Mesodermal cell (in vitro differentiated cells): ENCODE results near the gene YY1.
"Not testable (repeated sequence)": the region's sequence is repeated elsewhere in the genome, so short reads cannot be mapped to it uniquely, and the experiment has no call there.

Source experiments
- H3K27ac ChIP-seq: 2 replicates; pipeline ENCODE4 v1.7.0; 2013; ENCODE audit warnings: mild to moderate bottlenecking, low read depth, low read length, moderate library complexity; ENCODE audit not compliant: severe bottlenecking
- H3K36me3 ChIP-seq: 2 replicates; pipeline ENCODE4 v1.7.1; 2013; ENCODE audit warnings: mild to moderate bottlenecking, low read length, moderate library complexity; ENCODE audit not compliant: control insufficient read depth, insufficient read depth
- H3K4me1 ChIP-seq: one replicate; pipeline ENCODE4 v1.7.1; 2013; ENCODE audit warnings: mild to moderate bottlenecking, low read length; ENCODE audit not compliant: insufficient read depth, control insufficient read depth, poor library complexity, severe bottlenecking
- H3K4me3 ChIP-seq: 2 replicates; pipeline ENCODE4 v1.7.0; 2013; ENCODE audit warnings: low read length, control low read depth, mild to moderate bottlenecking; ENCODE audit not compliant: insufficient read depth, poor library complexity, severe bottlenecking; ENCODE audit errors: extremely low read depth
- H3K9me3 ChIP-seq: 2 replicates; pipeline ENCODE4 v1.7.1; 2013; ENCODE audit warnings: mild to moderate bottlenecking, low read length, moderate library complexity; ENCODE audit not compliant: control insufficient read depth
- WGBS, 2 experiments: methylation state at CpG; one replicate each; pipeline ENCODE4 v1.1.5; 2013; ENCODE audit warnings: missing lambda C conversion rate in 2 of 2; ENCODE audit not compliant: insufficient coverage in 2 of 2; 5-methylcytosine and 5-hydroxymethylcytosine counted together

Gene YY1

DNA sequence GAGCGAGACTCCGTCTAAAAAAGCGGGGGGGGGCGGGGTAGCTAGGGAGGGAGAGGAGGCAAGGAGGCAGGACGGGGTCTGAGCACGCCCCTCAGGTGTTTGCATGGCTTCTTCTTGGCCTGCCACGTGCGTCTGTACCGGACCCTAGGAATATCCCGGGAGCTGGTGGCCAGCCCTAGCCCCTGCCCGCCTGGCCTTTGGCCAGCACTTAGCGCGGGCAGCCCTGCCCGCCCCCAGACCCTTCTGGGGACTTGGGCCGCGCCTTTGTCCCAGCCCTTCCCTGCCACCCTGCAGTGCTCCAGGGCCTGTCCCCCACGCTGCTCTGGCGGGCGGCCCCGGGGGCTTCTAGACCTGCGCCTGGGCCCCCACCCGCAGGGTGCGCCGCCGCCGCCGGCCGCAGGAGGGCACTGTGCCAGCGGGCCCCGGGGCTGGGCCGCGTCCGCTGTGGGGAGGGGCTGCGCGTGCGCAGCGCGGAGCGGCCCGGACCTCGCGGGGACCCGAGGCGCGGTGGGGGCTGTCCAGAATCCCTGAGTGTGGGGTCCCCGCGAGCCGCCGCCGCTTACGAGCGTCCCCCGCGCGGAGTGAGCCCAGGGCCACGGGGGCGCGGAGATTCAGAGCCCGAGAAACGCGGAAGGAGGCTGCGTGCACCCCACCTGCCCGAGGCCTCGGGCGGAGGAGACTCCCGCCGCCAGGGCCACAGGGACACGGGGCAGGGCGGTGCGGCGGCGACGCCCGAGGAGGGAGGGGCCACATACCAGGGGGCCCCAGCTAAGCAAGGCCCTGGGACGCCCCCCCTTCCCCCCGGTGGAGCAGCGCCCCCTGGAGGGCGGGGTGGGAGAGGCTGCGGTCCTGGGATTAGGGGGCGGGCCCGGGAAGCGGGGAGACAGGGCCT, 46.3 kb downstream of the YY1 start:
- no peaks in the 10 kb centered on the region for H3K9me3 ChIP-seq
- peak overlapping the region; percentile 56 for H3K4me3 ChIP-seq
- WGBS, 2 experiments, result 8 to 9% methylated on average over 51 to 73 of the region's 82 CpGs
- peaks cover 5% of the 10 kb centered on the region for H3K4me1 ChIP-seq
- H3K36me3 ChIP-seq, result peaks cover 8% of the 10 kb centered on the region
- peak overlapping the region; percentile 81 for H3K27ac ChIP-seq

DNA sequence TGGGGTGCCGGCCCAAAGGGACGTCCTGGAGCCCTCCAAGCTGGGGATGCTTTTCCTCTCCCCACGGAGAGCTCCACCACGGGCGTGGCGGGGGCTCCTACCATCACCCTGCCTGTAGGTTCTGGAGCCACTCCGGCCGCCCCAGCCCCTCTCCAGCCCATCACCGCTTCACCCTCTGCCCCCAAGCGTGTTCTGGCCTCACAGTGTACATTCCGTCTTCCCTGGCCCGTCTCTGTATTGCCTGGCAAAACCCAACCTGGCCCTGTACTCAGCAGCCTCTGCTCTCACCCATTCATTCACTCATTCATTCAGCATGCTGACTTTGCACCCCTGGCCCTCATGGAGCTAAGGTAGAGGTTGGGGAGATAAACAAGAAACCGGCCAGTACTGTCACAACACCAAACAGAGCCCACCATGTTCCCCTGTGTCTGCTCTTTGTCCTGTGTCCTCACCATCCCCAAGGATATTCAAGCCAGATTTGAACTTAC, 47.0 kb downstream of the YY1 start:
- peaks cover 10% of the 10 kb centered on the region for H3K4me1 ChIP-seq
- H3K36me3 ChIP-seq, result peaks cover 12% of the 10 kb centered on the region
- H3K9me3 ChIP-seq, result no peaks in the 10 kb centered on the region
- H3K27ac ChIP-seq, result peak overlapping the region; percentile 81
- H3K4me3 ChIP-seq, result peak overlapping the region; percentile 56
- 65 to 70% methylated on average over 8 to 13 of the region's 13 CpGs for WGBS, 2 experiments

DNA sequence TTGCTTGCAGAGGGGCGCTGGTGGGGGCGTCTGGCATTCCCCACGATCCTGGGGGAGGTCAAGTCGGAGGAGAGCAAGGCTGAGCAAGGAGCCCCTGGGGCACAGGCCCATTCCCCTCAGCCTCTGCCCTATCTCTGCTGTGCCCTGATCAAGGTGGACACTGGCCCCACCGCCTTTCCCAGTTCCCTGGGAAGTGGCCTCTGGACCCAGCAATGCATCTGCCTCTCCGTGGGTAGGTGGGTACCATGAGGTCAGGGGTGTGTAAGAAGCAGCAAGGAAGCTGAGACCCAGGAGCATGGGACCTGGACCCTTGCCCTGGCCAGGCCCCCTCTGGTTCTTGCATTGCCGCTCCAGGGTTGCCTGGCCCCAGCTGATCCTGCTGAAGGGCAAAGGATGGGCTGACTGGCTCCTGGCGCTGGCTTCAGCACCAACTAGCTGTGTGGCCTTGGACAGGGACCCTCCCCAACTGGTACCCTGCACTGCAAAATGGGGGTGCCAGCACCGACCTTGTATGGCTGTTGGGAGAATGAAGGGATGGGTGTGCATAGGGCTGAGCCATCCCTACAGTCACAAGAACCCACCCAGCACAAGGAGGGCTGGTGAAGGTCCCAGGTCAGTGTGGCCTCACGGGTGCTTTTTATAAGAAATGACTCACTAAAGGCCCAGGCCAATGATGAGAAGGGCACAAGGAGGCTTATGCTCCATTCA, 47.7 kb downstream of the YY1 start:
- Histone ChIP-seq H3K4me3 (no peak overlapping the region), H3K36me3 (peaks cover 12% of the 10 kb centered on the region), H3K27ac (no peak overlapping the region), H3K4me1 (peaks cover 10% of the 10 kb centered on the region), H3K9me3 (no peaks in the 10 kb centered on the region)
- WGBS, 2 experiments, result 90 to 100% methylated on average over 2 to 6 of the region's 10 CpGs

DNA sequence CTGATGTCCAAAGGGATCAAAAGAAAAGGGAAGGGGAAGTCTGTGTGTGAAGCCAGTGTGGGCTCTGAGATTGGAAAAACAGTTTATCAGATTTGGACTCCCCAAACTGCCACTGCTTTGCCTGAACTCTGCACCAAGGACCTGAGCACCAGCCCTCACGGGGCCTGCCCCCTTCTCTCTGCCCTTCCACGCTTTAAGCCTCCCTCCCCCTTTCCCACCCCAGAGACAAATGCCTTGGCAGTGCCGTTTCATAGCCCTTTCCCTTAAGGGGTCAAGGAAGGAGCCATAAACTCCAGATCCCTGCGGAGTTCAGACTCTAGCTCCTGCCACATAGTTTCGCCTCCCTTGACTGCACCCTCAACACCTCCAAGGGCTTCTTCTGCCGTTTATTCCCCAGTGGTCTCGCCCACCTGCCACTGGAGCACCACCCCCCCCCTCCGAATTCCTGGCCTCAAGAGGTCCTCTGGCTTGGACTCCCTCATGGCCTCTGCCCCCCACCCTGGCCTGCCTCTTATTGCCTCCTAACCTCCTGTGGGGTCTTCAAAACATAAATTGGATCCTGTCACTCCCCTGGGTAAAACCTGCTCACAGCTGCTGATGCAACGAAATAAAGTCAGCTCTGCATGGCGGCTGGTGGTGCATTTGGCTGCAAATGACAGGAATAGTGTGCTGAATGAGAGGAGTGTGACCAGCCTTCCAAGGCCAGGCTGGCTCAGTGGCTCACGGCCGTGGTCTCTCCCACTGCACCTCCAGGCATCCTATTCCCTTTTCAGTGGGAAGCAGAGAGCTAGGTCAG, 48.5 kb downstream of the YY1 start:
- Histone ChIP-seq H3K9me3 (no peaks in the 10 kb centered on the region), H3K36me3 (peaks cover 14% of the 10 kb centered on the region), H3K4me1 (peaks cover 10% of the 10 kb centered on the region), H3K4me3 (no peak overlapping the region), H3K27ac (no peak overlapping the region)
- 83 to 85% methylated on average over 8 to 10 of the region's 12 CpGs for WGBS, 2 experiments

DNA sequence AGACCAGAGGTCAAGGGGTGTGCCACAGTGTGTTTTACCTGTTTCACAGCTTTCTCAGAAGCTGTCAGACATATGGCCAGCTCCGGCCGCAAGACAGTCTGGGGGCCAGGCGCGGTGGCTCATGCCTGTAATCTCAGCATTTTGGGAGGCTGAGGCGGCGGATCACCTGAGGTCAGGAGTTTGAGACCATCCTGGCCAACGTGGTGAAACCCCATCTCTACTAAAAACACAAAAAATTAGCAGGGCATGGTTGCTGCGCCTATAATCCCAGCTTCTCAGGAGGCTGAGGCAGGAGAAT, 49.0 kb downstream of the YY1 start:
- H3K9me3 ChIP-seq, H3K27ac ChIP-seq, H3K4me1 ChIP-seq, H3K4me3 ChIP-seq: not testable (repeated sequence)
- peaks cover 17% of the 10 kb centered on the region for H3K36me3 ChIP-seq
- WGBS, 2 experiments, result 94 to 98% methylated on average over 6 to 8 of the region's 8 CpGs

DNA sequence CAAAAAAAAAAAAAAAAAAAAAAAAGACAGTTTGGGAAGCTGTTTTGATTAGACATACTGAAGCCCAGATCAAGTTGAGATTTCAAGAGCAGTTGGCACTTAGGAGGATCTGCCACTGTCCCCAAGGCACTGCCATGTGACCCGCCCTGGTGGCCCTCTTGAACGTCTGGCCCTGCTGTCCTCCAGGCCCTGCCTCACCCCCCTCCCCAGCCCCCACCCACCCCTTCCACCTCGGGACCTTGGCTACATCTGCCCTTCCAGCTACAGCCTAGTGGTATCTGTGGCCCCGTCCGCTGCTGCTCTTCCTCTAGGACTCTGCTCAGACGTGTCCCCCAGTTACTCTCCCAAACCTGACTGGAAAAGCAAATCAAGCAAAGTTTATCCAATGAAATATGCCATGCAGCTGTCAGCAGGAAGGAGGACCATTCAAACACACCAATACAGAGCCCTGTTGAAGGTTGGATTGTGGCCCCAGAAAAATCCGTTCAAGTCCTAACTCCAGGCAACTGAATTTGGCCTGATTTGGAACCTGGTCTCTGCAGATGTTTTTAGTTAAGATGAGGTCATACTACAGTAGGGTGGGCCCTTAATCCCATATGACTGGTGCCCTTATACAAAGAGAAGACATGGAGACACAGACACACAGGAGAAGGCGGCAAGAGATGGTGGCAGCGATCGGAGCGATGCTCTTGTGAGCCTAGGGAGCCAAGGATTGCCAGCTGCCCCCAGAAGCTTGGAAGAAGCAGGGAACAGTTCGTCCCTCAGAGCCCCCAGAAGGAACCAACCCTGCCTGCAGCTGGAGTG, 49.6 kb downstream of the YY1 start:
- WGBS, 2 experiments, result 93 to 97% methylated on average over 7 to 9 of the region's 12 CpGs
- H3K4me3 ChIP-seq, result no peak overlapping the region
- H3K27ac ChIP-seq, result no peak overlapping the region
- peaks cover 20% of the 10 kb centered on the region for H3K36me3 ChIP-seq
- H3K4me1 ChIP-seq, result peaks cover 10% of the 10 kb centered on the region
- no peaks in the 10 kb centered on the region for H3K9me3 ChIP-seq

DNA sequence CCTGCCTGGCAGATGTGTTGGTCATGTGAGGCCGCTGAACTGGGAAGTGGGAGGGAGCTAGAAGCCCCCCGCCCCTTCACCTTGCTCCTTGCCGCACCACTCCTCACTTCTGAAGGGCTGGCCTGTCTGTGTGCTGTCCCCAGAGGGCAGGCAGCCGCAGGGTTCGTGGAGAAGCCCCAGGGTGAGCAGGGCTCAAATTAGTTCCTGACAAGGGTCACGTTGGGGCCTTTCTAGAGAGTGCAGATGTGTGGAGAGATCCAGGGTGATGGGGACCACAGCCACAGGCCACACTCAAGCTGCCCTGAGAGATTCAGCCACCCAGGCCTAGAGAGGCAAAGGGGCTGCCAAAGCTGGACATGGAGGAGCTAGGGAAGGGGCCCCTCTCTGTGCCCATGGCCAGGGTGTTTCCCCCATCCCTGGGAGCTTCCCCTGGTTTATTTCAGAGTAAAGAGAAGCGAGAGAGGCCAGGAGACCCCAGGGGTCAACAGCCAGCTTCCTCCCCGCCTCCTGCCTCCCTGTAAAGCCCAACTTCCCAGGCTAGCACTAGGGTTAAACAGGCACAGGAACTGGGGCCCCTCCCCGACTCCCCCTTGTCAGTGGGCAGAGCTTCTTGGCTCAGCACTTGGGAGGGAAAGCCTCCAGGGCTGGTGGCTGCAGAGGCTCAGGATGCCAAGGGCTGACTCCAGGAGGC, 51.1 kb downstream of the YY1 start:
- Histone ChIP-seq H3K4me1 (peaks cover 10% of the 10 kb centered on the region), H3K36me3 (peaks cover 23% of the 10 kb centered on the region), H3K9me3 (no peaks in the 10 kb centered on the region), H3K4me3 (no peak overlapping the region), H3K27ac (peak overlapping the region; percentile 13)
- WGBS, 2 experiments, result 79 to 83% methylated on average over 4 to 6 of the region's 9 CpGs

DNA sequence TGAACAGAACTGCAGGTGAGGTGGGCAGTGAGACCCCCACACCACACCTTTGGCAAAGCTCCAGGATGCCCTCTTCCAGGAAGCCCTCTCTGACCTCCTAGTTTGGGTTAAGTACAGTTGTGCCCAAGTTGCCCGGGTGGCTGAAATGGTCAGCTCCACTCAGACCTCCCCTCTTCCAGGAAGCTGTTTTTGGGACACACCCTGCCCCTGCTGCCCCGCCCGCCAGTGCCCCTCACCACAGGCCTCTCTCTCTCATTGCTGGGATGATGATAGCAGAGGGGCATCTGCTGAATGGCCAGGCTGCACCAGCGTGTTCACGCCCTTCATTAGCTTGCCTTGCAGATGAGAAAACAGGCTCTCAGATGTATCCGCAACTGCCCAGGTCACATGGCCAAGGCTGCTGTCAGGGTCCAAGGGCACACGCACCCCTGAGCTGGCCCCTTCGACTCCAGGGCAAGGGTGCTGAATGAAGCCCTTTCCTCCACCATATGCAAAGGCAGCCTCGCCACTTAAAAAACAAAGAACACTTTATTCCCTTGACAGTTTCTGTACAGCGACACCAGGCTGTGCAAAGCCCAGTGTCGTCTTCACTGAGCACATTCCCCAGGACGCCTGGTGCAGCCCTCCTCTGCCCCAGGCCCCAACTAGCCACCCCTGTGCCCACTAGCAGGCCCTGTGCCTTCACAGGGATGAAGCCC, 51.8 kb downstream of the YY1 start:
- Histone ChIP-seq H3K4me3 (no peak overlapping the region), H3K4me1 (peaks cover 10% of the 10 kb centered on the region), H3K27ac (no peak overlapping the region), H3K36me3 (peaks cover 25% of the 10 kb centered on the region), H3K9me3 (no peaks in the 10 kb centered on the region)
- 96 to 97% methylated on average over 9 to 12 of the region's 12 CpGs for WGBS, 2 experiments

DNA sequence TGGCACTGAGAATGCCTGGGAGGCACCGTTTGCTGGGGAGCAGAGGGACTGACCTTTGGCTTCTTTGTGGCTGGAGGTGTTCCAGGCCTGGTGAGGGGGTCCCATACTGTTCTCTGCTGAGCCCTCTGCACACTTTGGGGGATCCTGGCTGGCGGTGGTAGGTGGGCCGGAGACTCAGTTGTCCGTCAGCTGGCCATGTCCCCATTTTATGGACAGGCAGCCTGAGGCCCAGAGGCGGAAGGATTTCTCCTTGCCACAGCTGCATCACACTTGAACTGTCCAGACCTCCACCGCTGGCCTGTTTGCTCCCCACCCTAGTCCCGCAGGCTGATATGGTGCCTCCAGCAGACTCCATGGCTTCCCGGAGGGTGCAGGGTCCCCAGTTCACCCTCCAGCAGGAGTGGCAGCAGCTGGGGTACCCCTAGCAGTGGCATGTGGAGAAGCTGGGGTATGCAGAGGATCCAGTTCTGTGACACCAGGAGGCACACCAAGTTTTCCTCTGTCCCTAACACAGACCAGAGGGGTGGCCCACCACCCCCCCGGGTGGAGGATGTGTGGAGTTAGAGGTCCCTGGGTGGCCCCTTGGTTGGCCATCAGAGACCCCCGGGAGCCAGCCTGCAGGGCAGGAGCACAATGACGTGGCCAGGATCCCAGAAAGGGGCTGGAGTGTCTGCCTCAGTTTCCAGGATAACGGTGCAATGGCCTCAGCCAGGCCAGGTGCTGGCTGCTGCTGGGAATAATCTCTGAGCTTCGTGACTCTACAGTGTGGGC, 52.5 kb downstream of the YY1 start:
- no peaks in the 10 kb centered on the region for H3K9me3 ChIP-seq
- no peak overlapping the region for H3K4me3 ChIP-seq
- no peak overlapping the region for H3K27ac ChIP-seq
- H3K36me3 ChIP-seq, result peaks cover 28% of the 10 kb centered on the region
- H3K4me1 ChIP-seq, result peaks cover 6% of the 10 kb centered on the region
- 89 to 91% methylated on average over 12 of the region's 13 CpGs for WGBS, 2 experiments
